ENCODE data around the gene TPD52L2.
"Not testable (repeated sequence)": the region's sequence is repeated elsewhere in the genome, so short reads cannot be mapped to it uniquely, and the experiment has no call there.

Gene TPD52L2

GRCh38 chr20:63836458-63837344 is 28.4 kb upstream of the TPD52L2 start:
- no peak for DNase-seq

GRCh38 chr20:63837479-63837878 is 27.6 kb upstream of the TPD52L2 start:
- DNase-seq = no peak

DNA sequence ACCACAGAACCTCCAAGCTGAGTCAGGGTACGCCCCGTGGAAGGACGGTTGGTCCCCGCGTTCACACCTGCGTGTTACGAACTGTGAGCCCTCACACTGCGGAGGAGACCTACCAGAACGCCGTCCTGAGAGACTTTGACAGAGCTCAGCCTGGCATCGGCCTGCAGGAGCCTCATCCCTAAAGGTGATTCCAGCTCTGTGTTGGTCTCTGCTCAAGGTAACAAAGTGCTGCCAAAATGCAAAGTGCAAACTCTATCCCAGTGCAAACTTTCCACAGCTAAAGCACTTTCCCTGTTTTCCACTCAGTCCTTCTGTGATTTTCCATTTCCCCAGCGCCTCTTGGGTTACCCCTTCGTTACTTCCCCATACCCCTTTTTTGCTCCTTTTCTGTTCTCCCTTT is 25.4 kb upstream of the TPD52L2 start:
- DNase-seq = no peak

DNA sequence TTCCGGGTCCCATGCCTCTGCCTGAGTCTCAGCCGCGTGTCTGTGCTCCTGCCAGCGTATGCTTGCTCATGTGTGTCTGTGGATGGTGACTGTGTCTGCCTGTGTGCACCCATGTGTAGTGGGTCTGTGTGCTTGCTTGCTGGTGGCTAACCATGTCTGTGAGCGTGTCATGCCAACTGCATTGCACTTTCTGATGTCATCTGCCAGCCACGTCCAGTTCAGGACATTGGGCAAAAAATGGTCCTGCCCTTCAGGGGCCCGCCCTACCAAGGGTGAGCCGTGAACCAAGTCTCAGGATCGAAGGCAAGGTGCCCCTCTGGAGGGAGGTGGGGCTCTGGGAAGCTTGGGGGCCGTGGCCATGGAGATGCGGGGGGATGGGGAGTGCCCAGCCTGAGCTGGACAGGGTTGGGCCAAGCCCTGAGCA is 24.7 kb upstream of the TPD52L2 start:
- DNase-seq = no peak

GRCh38 chr20:63842258-63842657 is 22.8 kb upstream of the TPD52L2 start:
- DNase-seq = no peak

DNA sequence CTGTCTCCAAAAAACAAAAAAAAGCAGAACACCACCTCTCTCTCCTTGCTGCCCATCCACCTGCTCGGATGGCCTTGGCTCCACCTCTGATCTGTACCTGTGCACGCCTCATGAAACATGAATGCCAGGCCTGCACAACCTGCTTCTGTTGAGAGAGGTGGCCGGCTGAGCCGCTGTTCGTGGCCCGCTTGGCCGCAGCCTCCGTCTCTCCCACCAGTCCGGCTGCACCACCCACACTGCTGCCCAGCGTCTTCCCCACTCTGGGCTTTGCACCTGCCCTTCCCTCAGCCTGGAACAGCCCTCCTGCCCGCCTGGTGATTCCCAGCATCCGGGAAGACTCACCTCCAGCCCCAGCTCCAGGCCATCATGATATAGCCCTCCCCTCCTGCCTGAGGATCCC is 21.8 kb upstream of the TPD52L2 start:
- no peak for DNase-seq

DNA sequence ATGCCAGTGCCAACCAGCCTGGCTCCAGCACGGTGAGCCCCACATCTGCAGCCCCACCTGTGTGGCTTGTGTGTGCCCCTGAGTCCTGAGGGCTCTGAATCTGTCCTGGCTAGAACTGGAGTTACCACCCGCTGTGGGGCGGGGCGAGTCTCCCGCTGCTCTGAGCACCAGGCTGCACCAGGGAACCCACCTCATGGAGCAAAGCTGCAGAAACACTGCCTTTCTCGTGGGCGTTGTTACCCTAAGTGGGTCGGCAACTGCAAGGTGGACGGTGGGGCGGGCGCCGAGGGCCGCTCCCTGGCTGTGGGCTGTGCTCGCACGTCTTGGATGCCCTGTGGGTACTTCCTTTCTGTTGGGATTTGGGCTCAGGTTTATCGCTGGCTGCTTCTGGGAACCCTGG is 21.3 kb upstream of the TPD52L2 start:
- DNase-seq = no peak

DNA sequence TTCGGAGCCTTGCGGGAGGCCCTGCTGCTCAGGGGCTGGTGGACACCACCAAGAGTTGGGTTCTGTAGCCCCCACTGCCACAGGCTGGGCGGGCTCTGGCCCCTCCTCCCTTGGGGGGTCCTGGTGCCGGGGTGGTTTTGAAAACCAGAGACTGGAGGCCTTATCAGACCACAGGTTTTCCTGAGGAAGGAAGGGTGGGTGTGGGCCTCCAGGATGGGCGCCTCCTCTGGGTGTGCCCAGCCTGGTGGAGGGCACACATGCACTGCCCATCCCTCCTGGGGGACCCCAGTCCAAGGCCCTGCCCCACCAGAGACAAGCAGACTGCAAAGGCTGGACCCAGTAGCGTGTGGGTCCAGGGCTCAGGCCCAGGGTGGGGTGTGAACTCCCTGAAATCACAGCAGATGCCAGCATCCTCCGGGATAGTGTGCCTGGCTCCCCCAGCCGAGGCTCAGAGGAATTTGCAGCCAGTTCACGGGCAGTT is 20.5 kb upstream of the TPD52L2 start:
- no peak for DNase-seq

GRCh38 chr20:63846128-63846771 is 18.8 kb upstream of the TPD52L2 start:
- no peak for DNase-seq

DNA sequence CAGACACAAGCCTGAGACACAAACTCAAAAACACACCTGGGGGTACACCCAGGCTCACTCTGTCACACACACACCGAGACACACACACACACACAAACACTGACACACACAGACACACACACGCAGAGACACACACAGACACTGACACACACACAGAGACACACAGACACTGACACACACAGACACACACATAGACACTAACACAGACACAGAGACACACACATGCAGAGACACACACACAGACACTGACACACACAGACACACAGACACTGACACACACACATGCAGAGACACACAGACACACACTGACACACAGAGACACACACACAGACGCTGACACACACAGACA is 18.2 kb upstream of the TPD52L2 start:
- DNase-seq = no peak

GRCh38 chr20:63847237-63848002 is 17.6 kb upstream of the TPD52L2 start:
- no peak for DNase-seq

DNA sequence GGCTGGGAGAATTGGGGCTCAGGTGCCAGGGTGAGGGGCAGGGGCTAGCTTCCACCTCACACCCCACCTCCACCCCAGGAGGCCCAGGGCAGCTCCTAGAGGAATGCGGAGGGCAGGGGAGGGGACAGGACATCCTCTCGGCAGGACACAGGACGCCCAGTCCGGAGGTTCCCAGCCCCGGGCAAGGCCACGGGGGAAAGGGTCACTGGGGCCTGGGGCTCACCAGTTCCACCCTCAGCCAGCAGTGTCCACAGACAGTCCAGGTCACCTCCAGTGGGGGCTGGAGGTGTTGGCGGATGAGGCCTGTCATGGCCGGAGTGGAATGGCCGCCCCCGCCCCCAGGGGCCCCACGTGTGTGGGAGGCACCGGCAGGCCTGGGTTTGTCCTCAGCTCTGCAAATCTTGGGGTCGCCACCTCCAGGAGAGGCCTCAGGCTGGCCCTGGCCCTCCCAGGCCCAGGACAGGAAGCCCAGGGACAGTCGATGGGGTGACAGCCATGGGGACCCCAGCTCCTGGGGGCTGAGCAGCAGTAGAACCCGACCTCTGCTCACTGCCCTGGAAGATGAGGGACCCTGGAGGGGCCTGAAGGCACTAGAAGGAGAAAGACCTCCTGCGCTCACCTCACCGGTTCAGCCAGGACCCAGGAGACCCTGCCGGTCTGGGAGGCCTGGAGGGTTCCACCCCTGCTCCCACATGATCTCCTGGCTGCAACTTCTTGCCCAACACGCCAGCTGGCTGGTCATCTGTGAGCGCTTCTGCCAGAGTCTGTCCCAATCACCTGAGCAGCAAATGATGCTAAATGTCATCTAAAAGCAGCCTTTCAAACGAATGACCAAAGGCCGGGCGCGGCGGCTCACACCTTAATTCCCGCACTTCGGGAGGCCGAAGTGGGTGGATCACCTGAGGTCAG is 16.8 kb upstream of the TPD52L2 start:
- DNase-seq = no peak

- no peak for DNase-seq
Measured at GRCh38 chr20:63850689-63851547, 14.2 kb upstream of the TPD52L2 start.

- DNase-seq = not testable (repeated sequence)
Measured at GRCh38 chr20:63851548-63851943, 13.5 kb upstream of the TPD52L2 start.

DNA sequence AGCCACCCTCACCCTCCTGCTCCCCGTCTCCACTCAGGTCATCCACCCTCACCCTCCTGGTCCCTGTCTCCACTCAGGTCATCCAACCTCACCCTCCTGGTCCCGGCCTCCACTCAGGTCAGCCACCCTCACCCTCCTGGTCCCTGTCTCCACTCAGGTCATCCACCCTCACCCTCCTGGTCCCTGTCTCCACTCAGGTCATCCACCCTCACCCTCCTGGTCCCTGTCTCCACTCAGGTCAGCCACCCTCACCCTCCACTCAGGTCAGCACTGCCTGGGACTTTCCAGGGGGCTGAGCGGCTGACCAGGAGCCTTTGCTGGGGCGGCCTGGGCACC is 11.4 kb upstream of the TPD52L2 start:
- not testable (repeated sequence) for DNase-seq

DNA sequence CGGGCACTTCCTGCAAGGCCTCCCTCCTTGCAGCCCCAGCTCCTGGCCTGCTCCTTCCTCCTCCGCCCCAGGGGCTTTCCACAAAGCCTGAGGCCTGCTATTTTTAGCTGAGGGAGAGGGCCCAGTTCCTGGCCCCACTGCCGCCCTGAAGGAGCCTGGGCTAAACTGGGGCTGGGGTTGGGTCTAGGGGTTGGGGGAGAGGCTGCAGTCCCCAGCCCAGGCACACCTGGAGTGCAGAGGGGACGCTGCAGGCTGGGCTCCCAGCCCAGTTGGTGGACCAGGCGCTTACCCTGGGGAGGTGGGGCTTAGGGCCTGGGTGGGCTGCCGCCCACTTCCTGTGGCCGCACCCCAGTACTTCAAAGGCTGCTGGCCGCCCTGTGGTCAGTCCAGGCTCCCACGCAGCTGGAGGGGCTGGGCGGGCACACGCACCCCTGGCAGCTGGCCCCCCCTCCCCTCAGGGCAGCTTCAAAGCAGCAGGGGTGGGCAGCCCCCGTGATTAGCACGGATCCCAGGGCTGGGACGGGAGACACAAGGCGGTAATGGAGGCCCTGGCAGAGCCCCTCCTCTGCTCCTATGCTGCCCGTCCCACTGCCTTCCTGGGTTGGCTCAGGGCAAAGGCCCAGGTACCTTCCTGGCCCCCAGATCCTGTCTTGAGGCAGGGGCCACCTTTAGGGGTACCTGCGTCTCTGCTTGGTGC is 10.9 kb upstream of the TPD52L2 start:
- DNase-seq = no peak

GRCh38 chr20:63854766-63855362 is 10.2 kb upstream of the TPD52L2 start:
- DNase-seq = no peak

DNA sequence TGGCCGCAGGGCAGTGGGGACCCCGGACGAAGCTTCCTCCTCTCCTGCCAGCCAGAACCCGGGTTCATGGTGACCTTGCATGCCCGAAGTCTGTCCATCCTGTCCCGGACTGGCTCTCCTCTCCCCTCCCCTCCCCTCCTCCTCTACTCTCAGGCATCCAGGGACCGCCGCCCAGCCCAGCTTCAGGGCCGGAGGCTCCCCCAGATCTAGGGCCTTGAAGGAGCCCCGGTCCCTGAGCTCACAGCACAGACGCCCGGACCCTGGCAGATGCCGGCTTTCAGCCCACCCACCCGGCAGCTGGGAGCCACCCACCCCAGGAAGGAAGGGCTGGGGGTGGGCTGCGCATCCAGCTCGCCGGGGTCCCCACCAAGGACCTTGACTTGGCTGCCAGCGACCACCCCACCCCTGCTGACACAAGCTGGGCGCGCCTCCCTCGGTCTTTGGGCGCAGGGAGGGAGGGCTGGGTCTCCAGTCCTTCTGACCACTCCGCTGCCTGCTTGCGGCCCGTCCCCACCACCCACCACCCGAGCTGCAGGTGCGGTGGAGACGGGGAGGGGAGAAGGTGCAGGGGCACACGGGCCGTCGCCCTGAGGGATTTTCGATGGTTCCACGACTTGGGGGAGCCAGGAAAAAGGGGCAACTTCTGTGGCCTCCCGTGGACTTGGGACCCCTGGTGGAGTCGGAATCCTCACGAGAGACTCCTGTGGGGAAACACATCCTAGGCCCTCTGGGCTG is 9.5 kb upstream of the TPD52L2 start:
- no peak for DNase-seq

DNA sequence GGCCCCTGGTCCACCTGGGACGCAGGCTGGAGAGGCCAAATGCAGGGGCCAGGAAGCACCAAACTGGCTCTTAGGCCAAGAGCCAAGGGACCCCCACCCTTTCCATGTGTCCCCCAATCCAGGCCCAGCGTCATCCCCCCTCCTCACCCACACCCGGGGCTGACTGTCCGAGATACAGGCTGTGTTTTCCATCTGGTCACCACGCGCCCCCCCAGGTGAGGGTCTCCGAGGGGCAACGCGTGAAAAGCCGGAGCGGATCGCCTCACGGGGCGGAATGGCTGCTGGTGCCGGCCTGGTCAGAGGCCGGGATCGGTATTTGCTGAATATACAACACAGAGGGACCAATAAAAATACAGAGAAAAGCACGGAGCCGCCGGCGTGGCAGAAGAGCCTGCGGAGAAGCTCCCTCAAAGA is 9.0 kb upstream of the TPD52L2 start:
- no peak for DNase-seq

All from CD4-positive, alpha-beta T cell treated with Interleukin-17A for 4 hours (primary cell).